MM.1S (cell line): ENCODE results near the gene OSMR.

Experiments
- CTCF ChIP-seq: fragments of 300-600 bp; sonication (generic); IDR thresholded peaks from 2 replicates; pipeline ENCODE4 v1.5.1; 2016; ENCODE audit warnings: antibody characterized with exemption, low read length, mixed read lengths
- EZH2 ChIP-seq: fragments of 300-600 bp; sonication (generic); optimal IDR thresholded peaks from 2 replicates; pipeline ENCODE3; 2017; ENCODE audit warnings: low read depth, mild to moderate bottlenecking, antibody characterized with exemption, low read length, mixed read lengths
- EZH2phosphoT487 ChIP-seq: fragments of 300-600 bp; sonication (generic); IDR thresholded peaks from 2 replicates; pipeline ENCODE4 v1.6.1; 2018; ENCODE audit warnings: antibody characterized with exemption, low read length

- TF ChIP-seq CTCF (no peak), EZH2 (no peak), EZH2phosphoT487 (no peak)
Observed at GRCh38 chr5:38831117-38831516, 14.7 kb upstream of the OSMR start.
